Osteocyte (in vitro differentiated cells): ENCODE results near the gene KRTAP10-8. TPM values are rescaled to one million over a fixed set of nuclear protein-coding genes. Genes with fewer than 3 reads are reported as not detected.

Source experiments
- DNase-seq: peaks from one replicate; pipeline ENCODE4 v3.0.0; 2021; ENCODE audit warnings: mixed read lengths; ENCODE audit not compliant: unreplicated experiment; ENCODE audit errors: extremely low spot score
- H3K27ac Mint-ChIP-seq: one replicate; pipeline ENCODE4 v1.8.0; 2021; ENCODE audit warnings: mild to moderate bottlenecking, mixed read lengths; ENCODE audit not compliant: unreplicated experiment
- H3K27me3 Mint-ChIP-seq: one replicate; pipeline ENCODE4 v1.8.0; 2021; ENCODE audit warnings: mixed read lengths; ENCODE audit not compliant: unreplicated experiment
- H3K36me3 Mint-ChIP-seq: one replicate; pipeline ENCODE4 v1.8.0; 2021; ENCODE audit warnings: mixed read lengths; ENCODE audit not compliant: unreplicated experiment
- H3K4me1 Mint-ChIP-seq: one replicate; pipeline ENCODE4 v1.8.0; 2021; ENCODE audit warnings: mixed read lengths; ENCODE audit not compliant: unreplicated experiment
- H3K4me3 Mint-ChIP-seq: one replicate; pipeline ENCODE4 v1.8.0; 2021; ENCODE audit warnings: mild to moderate bottlenecking, moderate library complexity, mixed read lengths; ENCODE audit not compliant: unreplicated experiment
- H3K9me3 Mint-ChIP-seq: one replicate; pipeline ENCODE4 v1.8.0; 2021; ENCODE audit warnings: mixed read lengths; ENCODE audit not compliant: unreplicated experiment
- total RNA-seq: library from RNA; stranded (reverse); gene quantifications from 2 replicates; pipeline ENCODE4 v1.2.1, GENCODE V29; 2021
- TF ChIP-seq, protein P1 (sequence below): fragments of 200-600 bp; sonication (generic); IDR thresholded peaks from 2 replicates; pipeline ENCODE4 v1.5.0; 2021; ENCODE audit warnings: antibody characterized with exemption, mild to moderate bottlenecking, moderate library complexity

The KRTAP10-8 gene
- total RNA-seq, 1 donor from 2014 or later = not detected

DNA sequence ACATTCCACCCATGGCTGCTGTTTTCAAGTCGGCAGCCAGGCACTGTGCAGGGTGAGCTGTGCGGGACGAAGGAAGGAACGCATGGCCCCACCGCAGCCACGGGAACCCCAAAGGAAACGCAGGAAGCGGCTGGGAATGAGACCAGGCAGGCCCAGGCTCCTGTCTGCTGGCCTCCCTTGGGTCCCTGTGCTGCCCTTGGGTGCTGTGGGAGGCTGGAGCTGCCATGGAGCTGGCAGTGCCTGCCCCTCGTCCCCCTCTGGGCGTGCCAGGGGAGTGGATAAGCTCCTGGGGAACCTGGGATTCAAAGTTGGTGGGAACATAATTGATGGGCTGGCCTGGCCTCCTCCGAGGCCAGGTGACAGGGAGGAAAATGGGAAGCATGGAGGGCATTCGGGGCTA, 43.6 kb upstream of the KRTAP10-8 start:
- H3K9me3 Mint-ChIP-seq = peaks cover 10% of the 10 kb centered on the region
- no peak for DNase-seq
- no peak overlapping the region for H3K4me3 Mint-ChIP-seq
- TF ChIP-seq, protein P1, sequence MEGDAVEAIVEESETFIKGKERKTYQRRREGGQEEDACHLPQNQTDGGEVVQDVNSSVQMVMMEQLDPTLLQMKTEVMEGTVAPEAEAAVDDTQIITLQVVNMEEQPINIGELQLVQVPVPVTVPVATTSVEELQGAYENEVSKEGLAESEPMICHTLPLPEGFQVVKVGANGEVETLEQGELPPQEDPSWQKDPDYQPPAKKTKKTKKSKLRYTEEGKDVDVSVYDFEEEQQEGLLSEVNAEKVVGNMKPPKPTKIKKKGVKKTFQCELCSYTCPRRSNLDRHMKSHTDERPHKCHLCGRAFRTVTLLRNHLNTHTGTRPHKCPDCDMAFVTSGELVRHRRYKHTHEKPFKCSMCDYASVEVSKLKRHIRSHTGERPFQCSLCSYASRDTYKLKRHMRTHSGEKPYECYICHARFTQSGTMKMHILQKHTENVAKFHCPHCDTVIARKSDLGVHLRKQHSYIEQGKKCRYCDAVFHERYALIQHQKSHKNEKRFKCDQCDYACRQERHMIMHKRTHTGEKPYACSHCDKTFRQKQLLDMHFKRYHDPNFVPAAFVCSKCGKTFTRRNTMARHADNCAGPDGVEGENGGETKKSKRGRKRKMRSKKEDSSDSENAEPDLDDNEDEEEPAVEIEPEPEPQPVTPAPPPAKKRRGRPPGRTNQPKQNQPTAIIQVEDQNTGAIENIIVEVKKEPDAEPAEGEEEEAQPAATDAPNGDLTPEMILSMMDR = no peak
- no peak overlapping the region for H3K27ac Mint-ChIP-seq
- H3K4me1 Mint-ChIP-seq = no peaks in the 10 kb centered on the region
- H3K36me3 Mint-ChIP-seq = no peaks in the 10 kb centered on the region
- peaks cover 28% of the 10 kb centered on the region for H3K27me3 Mint-ChIP-seq

DNA sequence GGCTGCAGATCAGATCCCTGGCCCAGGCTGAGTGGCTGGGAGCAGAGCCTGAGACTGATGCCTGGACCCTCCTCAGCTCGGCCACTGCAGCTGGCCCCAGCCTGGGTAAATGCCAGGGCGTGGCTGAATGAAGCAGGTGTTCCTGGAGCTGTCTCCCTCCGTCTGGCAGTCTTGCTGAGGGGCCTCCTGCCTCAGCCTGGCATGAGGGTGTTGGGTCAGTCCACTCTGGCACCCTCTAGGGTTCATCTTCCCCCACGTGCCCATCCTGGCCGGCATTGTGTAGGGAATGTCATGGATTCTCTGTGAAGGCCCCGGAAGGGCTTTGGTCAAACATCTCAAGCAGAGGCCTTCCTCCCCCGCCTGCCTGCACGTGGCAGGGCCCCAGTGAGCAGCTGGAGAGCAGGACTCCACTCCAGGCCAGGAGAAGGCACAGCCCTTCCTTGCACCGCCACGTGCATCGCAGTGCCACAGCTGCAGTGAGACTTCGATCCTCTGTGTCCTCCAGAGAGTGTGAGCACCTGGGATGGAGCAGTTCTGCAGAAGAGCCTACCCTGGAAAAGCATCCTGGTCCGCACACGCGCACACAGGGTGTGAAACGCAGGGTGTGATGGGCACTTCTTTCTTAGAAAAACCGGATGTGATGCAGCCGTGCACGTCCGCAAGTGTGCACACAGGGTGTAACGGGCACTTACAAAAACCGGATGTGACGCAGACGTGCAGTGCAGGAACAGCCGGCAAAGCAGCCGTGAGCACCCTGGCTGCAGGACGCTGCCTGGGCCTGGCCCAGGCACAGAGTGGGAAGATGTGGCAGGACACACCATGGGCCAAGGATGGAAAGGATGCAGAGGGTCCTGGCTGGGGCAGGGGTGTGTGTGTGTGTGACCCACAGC, 43.0 kb upstream of the KRTAP10-8 start:
- H3K27ac Mint-ChIP-seq = no peak overlapping the region
- no peak for DNase-seq
- H3K27me3 Mint-ChIP-seq = peaks cover 24% of the 10 kb centered on the region
- no peaks in the 10 kb centered on the region for H3K36me3 Mint-ChIP-seq
- H3K4me3 Mint-ChIP-seq = no peak overlapping the region
- H3K9me3 Mint-ChIP-seq = peaks cover 10% of the 10 kb centered on the region
- TF ChIP-seq, protein P1 = no peak
- no peaks in the 10 kb centered on the region for H3K4me1 Mint-ChIP-seq

DNA sequence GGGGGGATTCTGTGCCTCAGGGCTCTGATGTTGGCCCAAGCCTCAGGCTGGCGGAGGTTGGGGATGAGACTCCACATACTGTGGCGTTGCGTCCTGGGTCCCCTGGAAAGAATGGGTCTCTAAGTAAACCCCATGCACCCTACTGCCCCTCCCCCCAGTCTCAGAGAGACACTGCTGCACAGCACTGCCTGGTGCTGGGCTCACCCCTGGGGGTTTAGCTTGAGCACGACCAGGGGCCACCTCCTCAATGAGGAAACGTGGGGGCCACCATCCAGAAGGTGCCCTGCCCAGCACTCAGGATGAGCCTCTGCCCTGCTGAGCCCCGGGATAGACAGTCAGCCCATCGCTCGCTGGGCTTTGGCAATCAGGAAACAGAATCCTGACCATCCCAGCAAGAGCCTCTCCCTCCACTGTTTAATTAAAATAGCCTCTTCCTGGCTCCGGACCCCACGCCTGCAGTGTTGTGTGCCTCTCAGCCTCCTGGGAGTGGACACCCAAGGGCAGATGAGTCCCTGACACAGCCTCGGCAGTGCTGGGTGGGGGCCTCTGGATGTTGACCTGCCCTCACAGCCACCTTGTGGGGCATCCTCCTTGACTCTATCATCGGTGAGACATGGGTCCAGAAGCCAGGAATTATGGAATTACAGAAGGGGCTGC, 41.9 kb upstream of the KRTAP10-8 start:
- H3K9me3 Mint-ChIP-seq = peaks cover 10% of the 10 kb centered on the region
- H3K36me3 Mint-ChIP-seq = no peaks in the 10 kb centered on the region
- no peak overlapping the region for H3K27ac Mint-ChIP-seq
- no peak for DNase-seq
- TF ChIP-seq, protein P1 = no peak
- H3K4me3 Mint-ChIP-seq = no peak overlapping the region
- H3K4me1 Mint-ChIP-seq = no peaks in the 10 kb centered on the region
- H3K27me3 Mint-ChIP-seq = peaks cover 15% of the 10 kb centered on the region

DNA sequence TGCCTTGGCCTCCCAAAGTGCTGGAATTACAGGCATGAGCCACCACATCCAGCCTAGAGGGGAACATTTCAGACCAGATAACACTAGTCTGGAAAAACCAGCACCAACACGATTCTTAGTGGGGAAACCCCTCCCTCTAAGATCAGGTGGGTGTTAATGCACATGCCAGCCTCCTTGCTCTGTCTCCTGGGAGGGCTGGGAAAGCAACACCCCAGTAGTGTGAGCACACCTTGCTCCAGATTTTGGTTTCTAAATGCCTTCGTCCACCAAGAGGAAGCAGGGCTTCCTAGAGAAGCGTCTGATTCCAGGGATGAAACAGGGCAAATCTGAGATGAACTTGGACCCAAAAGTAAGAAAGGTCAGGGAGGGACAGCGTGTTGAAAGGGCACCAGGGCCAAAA, 40.6 kb upstream of the KRTAP10-8 start:
- no peak for DNase-seq
- Mint-ChIP-seq H3K4me1 (no peaks in the 10 kb centered on the region), H3K27ac (no peak overlapping the region), H3K27me3 (peaks cover 11% of the 10 kb centered on the region), H3K4me3 (no peak overlapping the region), H3K9me3 (peaks cover 10% of the 10 kb centered on the region), H3K36me3 (no peaks in the 10 kb centered on the region)
- TF ChIP-seq, protein P1 = no peak
